H1 (cell line): ENCODE measurements around the gene PDE1A. TPM values are rescaled to one million over a fixed set of nuclear protein-coding genes. Genes with fewer than 3 reads are reported as not detected.

ENCODE experiments used
- CTCF ChIA-PET: fragments of 300-600 bp; sonication (Branson Sonifier 250); formaldehyde crosslinking; loops from one replicate; lab custom pipeline; 2021; ENCODE audit not compliant: partially characterized antibody; lab: Charles Lee
- POLR2A ChIA-PET: fragments of 300-600 bp; sonication (Branson Sonifier 250); formaldehyde crosslinking; loops from one replicate; lab custom pipeline; 2021; ENCODE audit warnings: inconsistent platforms; ENCODE audit not compliant: partially characterized antibody; lab: Charles Lee
- DNase-seq, 2 experiments: peaks; one replicate each; pipeline versions ENCODE4 v3.0.0 to v3.0.0-alpha.2; 2010 to 2022; ENCODE audit warnings: low spot score in 2 of 2, low read depth in 1 of 2, mixed read lengths in 1 of 2
- FAIRE-seq: peaks from 2 replicates; lab custom pipeline; 2011; peaks lifted over from hg19 to GRCh38; lab: Jason Lieb, UNC
- H2AFZ ChIP-seq: 2 replicates; pipeline ENCODE4 v1.8.1; 2012; ENCODE audit warnings: low read length, inconsistent platforms
- H2AK5ac ChIP-seq: 2 replicates; pipeline ENCODE4 v1.6.1; 2013; ENCODE audit warnings: low read depth, low read length
- H2BK120ac ChIP-seq: replicated peaks from 2 replicates; pipeline ENCODE3; 2013; ENCODE audit warnings: low read depth, low read length, inconsistent platforms
- H2BK12ac ChIP-seq: 2 replicates; pipeline ENCODE4 v1.6.1; 2013; ENCODE audit warnings: low read depth, low read length
- H2BK15ac ChIP-seq: 2 replicates; pipeline ENCODE4 v1.6.1; 2013; ENCODE audit warnings: low read length
- H2BK20ac ChIP-seq: 2 replicates; pipeline ENCODE4 v1.6.1; 2013; ENCODE audit warnings: low read length
- H2BK5ac ChIP-seq: 2 replicates; pipeline ENCODE4 v1.6.1; 2013; ENCODE audit warnings: low read depth, low read length
- H3K14ac ChIP-seq: 2 replicates; pipeline ENCODE4 v1.6.1; 2013; ENCODE audit warnings: inconsistent platforms; ENCODE audit not compliant: insufficient read length
- H3K18ac ChIP-seq: 2 replicates; pipeline ENCODE4 v1.6.1; 2013; ENCODE audit warnings: low read length; ENCODE audit errors: extremely low read depth
- H3K23ac ChIP-seq: 2 replicates; pipeline ENCODE4 v1.6.1; 2013; ENCODE audit warnings: inconsistent platforms; ENCODE audit not compliant: insufficient read length
- H3K23me2 ChIP-seq: 2 replicates; pipeline ENCODE4 v1.6.1; 2013; ENCODE audit warnings: low read depth, low read length
- H3K27ac ChIP-seq: 2 replicates; pipeline ENCODE4 v1.6.1; 2011; ENCODE audit warnings: low read depth, low read length, inconsistent platforms
- H3K27me3 ChIP-seq, 4 experiments: replicated peaks in 1 of 4; 1 replicate in 1 of 4; 2 replicates in 3 of 4; pipeline versions ENCODE4 v1.6.1 to v1.8.1; 2011 to 2013; ENCODE audit warnings: low read length in 3 of 4, mild to moderate bottlenecking in 3 of 4, inconsistent platforms in 2 of 4, mixed read lengths in 2 of 4, moderate library complexity in 1 of 4; ENCODE audit not compliant: control insufficient read depth in 3 of 4, insufficient read depth in 3 of 4; ENCODE audit errors: extremely low read depth in 1 of 4
- H3K36me3 ChIP-seq, 4 experiments: 2 replicates each; pipeline versions ENCODE4 v1.6.1 to v1.8.1; 2011 to 2013; ENCODE audit warnings: mild to moderate bottlenecking in 4 of 4, low read length in 3 of 4, moderate library complexity in 2 of 4, control low read depth in 1 of 4, inconsistent platforms in 1 of 4; ENCODE audit not compliant: insufficient read depth in 4 of 4, control insufficient read depth in 2 of 4
- H3K4ac ChIP-seq: replicated peaks from 2 replicates; pipeline ENCODE3; 2013; ENCODE audit warnings: low read length, low read depth, mixed read lengths, inconsistent platforms; ENCODE audit not compliant: insufficient read length
- H3K4me1 ChIP-seq, 4 experiments: replicated peaks in 1 of 4; 1 replicate in 1 of 4; 2 replicates in 3 of 4; pipeline versions ENCODE4 v1.6.1 to v1.8.1; 2011 to 2013; ENCODE audit warnings: low read length in 3 of 4, inconsistent platforms in 2 of 4, mixed read lengths in 1 of 4; ENCODE audit not compliant: insufficient read depth in 4 of 4, control insufficient read depth in 3 of 4
- H3K4me2 ChIP-seq, 2 experiments: 2 replicates each; pipeline versions ENCODE4 v1.6.1 to v1.8.1; 2011 to 2013; ENCODE audit warnings: low read depth in 2 of 2, low read length in 2 of 2, control low read depth in 1 of 2, inconsistent platforms in 1 of 2, mild to moderate bottlenecking in 1 of 2; ENCODE audit not compliant: insufficient read depth in 1 of 2
- H3K4me3 ChIP-seq, 4 experiments: fragments of 200-600, 300-600 bp in 1 of 4; sonication (generic), shearing (Covaris generic), sonication (Bioruptor Twin) in 1 of 4; 2 replicates each; pipeline versions ENCODE4 v1.5.1 to v1.8.1; 2011 to 2016; ENCODE audit warnings: low read length in 4 of 4, low read depth in 3 of 4, control low read depth in 2 of 4, inconsistent platforms in 2 of 4, mild to moderate bottlenecking in 2 of 4, mixed read lengths in 1 of 4, moderate library complexity in 1 of 4; ENCODE audit not compliant: insufficient read depth in 2 of 4; ENCODE audit errors: extremely low read depth in 1 of 4
- H3K56ac ChIP-seq: replicated peaks from 2 replicates; pipeline ENCODE3; 2013; ENCODE audit warnings: low read depth, mild to moderate bottlenecking, mixed read lengths, low read length, inconsistent platforms; ENCODE audit not compliant: insufficient read length
- H3K79me1 ChIP-seq: 2 replicates; pipeline ENCODE4 v1.6.1; 2013; ENCODE audit warnings: low read depth, low read length, control low read depth
- H3K79me2 ChIP-seq, 2 experiments: 2 replicates each; pipeline versions ENCODE4 v1.6.1 to v1.8.1; 2012 to 2013; ENCODE audit warnings: low read length in 2 of 2, mild to moderate bottlenecking in 2 of 2, inconsistent platforms in 1 of 2; ENCODE audit not compliant: insufficient read depth in 2 of 2, control insufficient read depth in 1 of 2
- H3K9ac ChIP-seq, 4 experiments: replicated peaks in 1 of 4; 1 replicate in 1 of 4; 2 replicates in 3 of 4; pipeline versions ENCODE4 v1.6.1 to v1.8.1; 2011 to 2013; ENCODE audit warnings: low read depth in 3 of 4, low read length in 3 of 4, control low read depth in 2 of 4, mild to moderate bottlenecking in 2 of 4, moderate library complexity in 2 of 4, inconsistent platforms in 1 of 4; ENCODE audit errors: extremely low read depth in 1 of 4
- H3K9me3 ChIP-seq, 2 experiments: 2 replicates each; pipeline versions ENCODE4 v1.6.1 to v1.8.1; 2012 to 2013; ENCODE audit warnings: mild to moderate bottlenecking in 2 of 2, moderate library complexity in 2 of 2, control low read depth in 1 of 2, inconsistent platforms in 1 of 2, low read depth in 1 of 2, low read length in 1 of 2, mixed read lengths in 1 of 2; ENCODE audit not compliant: insufficient read depth in 2 of 2
- H4K20me1 ChIP-seq, 2 experiments: replicated peaks in 1 of 2; 2 replicates each; pipeline versions ENCODE3 to v1.8.1; 2011 to 2013; ENCODE audit warnings: inconsistent platforms in 2 of 2, low read length in 2 of 2, mild to moderate bottlenecking in 1 of 2; ENCODE audit not compliant: insufficient read depth in 2 of 2, control insufficient read depth in 1 of 2
- H4K5ac ChIP-seq: 2 replicates; pipeline ENCODE4 v1.6.1; 2013; ENCODE audit warnings: low read length, low read depth, mixed read lengths, inconsistent platforms; ENCODE audit not compliant: insufficient read length
- H4K8ac ChIP-seq: 2 replicates; pipeline ENCODE4 v1.8.0; 2013; ENCODE audit warnings: mild to moderate bottlenecking, moderate library complexity, low read length, inconsistent platforms; ENCODE audit not compliant: insufficient read depth; ENCODE audit errors: extremely low read depth
- H4K91ac ChIP-seq: replicated peaks from 2 replicates; pipeline ENCODE3; 2013; ENCODE audit warnings: low read length, mixed read lengths, inconsistent platforms; ENCODE audit not compliant: insufficient read length
- ASH2L ChIP-seq: fragments of 200-600, 300-600 bp; sonication (generic); IDR thresholded peaks from one replicate; pipeline ENCODE4 v1.7.1; 2017; ENCODE audit warnings: low read length
- EP300 ChIP-seq, 2 experiments: IDR thresholded peaks; 1 replicate in 1 of 2; 2 replicates in 1 of 2; pipeline ENCODE4 v1.6.1; 2011 to 2012; ENCODE audit warnings: low read depth in 2 of 2, low read length in 2 of 2, mild to moderate bottlenecking in 2 of 2, borderline replicate concordance in 1 of 2, inconsistent platforms in 1 of 2, moderate library complexity in 1 of 2
- EZH2 ChIP-seq: fragments of 200-600 bp; sonication (generic); IDR thresholded peaks from 2 replicates; pipeline ENCODE4 v1.7.1; 2012; ENCODE audit warnings: low read depth, mild to moderate bottlenecking, moderate library complexity, low read length, inconsistent platforms; ENCODE audit not compliant: severe bottlenecking
- JUND ChIP-seq: IDR thresholded peaks from 2 replicates; pipeline ENCODE4 v1.6.1; 2011; ENCODE audit warnings: mild to moderate bottlenecking, improper control_type of control experiment, low read length
- KDM5A ChIP-seq: fragments of 200-600 bp; IDR thresholded peaks from 2 replicates; pipeline ENCODE4 v1.7.1; 2012; ENCODE audit warnings: mild to moderate bottlenecking, low read length, inconsistent platforms, mixed read lengths
- NRF1 ChIP-seq: IDR thresholded peaks from 2 replicates; pipeline ENCODE4 v1.6.1; 2011; ENCODE audit warnings: mild to moderate bottlenecking, low read depth, low read length, improper control_type of control experiment
- PHF8 ChIP-seq: fragments of 200-600 bp; sonication (generic); conservative IDR thresholded peaks from 2 replicates; pipeline ENCODE4 v1.7.1; 2012; ENCODE audit warnings: low read depth, mild to moderate bottlenecking, inconsistent platforms, low read length, moderate library complexity
- WGBS, 2 experiments: shearing (Covaris generic) in 1 of 2; methylation state at CpG; one replicate each; pipeline versions ENCODE4 v1.1.6 to v1.1.7; 2013 to 2015; ENCODE audit warnings: low lambda C conversion rate in 2 of 2, mixed read lengths in 2 of 2, inconsistent platforms in 1 of 2, low coverage in 1 of 2, missing lambda C conversion rate in 1 of 2; ENCODE audit not compliant: insufficient replicate concordance in 2 of 2, insufficient coverage in 1 of 2, insufficient read length in 1 of 2; ENCODE audit errors: extremely low coverage in 1 of 2, missing lambda C conversion rate in 1 of 2; 5-methylcytosine and 5-hydroxymethylcytosine counted together
- polyA plus RNA-seq, 7 experiments: library from polyadenylated mRNA; depleted of rRNA in 3 of 7; stranded (reverse) in 5 of 7; unstranded in 2 of 7; fragments of >200 nt in 5 of 7; fragments of 200-250 nt in 2 of 7; gene quantifications; 1 replicate in 5 of 7; 2 replicates in 1 of 7; 4 replicates in 1 of 7; pipeline versions ENCODE4 v1.2.1 to v1.2.3, GENCODE V29; 2011 to 2013; ENCODE audit warnings: missing spikeins in 2 of 7, mixed read lengths in 2 of 7
- total RNA-seq: library from RNA; stranded (reverse); fragmentation: NEBNext Ultra II Directional; extraction: Animal tissue kit (Norgen Biotek cat#: 25700); gene quantifications from 2 replicates; pipeline ENCODE4 v1.2.1, GENCODE V29; 2021
- TF ChIP-seq, protein P1 (sequence below), 3 experiments: IDR thresholded peaks; 1 replicate in 2 of 3; 2 replicates in 1 of 3; pipeline versions ENCODE4 v1.5.1 to v1.6.1; 2011; ENCODE audit warnings: low read length in 3 of 3, mild to moderate bottlenecking in 3 of 3, inconsistent platforms in 2 of 3, low read depth in 1 of 3, moderate library complexity in 1 of 3; ENCODE audit not compliant: insufficient read depth in 1 of 3; ENCODE audit errors: control extremely low read depth in 1 of 3

PDE1A gene
- total and polyA plus RNA-seq, 2 of the 8 experiments (the other 6 are each of a cell fraction or from before 2014, with no cell fraction given) = 0.34 TPM; not detected in 1

GRCh38 chr2:182412858-182413257, 14.0 kb downstream of the PDE1A start:
- no peaks in the 10 kb centered on the region for H3K27me3 ChIP-seq
- no peak overlapping the region for H4K5ac ChIP-seq
- no peaks in the 10 kb centered on the region for H3K4me1 ChIP-seq
- DNase-seq (no peak), FAIRE-seq (no peak)
- no peak overlapping the region for H2BK5ac ChIP-seq
- H3K4me3 ChIP-seq = no peak overlapping the region
- no peak overlapping the region for H3K9ac ChIP-seq
- TF ChIP-seq JUND (no peak), PHF8 (no peak), ASH2L (no peak), KDM5A (no peak), NRF1 (no peak), EZH2 (no peak), EP300 (IDR thresholded peaks at IDR 0.05; ENCODE audit: borderline replicate concordance in 1 of 2, low read depth in 2 of 2, low read length in 2 of 2) (no peak)
- TF ChIP-seq, protein P1, sequence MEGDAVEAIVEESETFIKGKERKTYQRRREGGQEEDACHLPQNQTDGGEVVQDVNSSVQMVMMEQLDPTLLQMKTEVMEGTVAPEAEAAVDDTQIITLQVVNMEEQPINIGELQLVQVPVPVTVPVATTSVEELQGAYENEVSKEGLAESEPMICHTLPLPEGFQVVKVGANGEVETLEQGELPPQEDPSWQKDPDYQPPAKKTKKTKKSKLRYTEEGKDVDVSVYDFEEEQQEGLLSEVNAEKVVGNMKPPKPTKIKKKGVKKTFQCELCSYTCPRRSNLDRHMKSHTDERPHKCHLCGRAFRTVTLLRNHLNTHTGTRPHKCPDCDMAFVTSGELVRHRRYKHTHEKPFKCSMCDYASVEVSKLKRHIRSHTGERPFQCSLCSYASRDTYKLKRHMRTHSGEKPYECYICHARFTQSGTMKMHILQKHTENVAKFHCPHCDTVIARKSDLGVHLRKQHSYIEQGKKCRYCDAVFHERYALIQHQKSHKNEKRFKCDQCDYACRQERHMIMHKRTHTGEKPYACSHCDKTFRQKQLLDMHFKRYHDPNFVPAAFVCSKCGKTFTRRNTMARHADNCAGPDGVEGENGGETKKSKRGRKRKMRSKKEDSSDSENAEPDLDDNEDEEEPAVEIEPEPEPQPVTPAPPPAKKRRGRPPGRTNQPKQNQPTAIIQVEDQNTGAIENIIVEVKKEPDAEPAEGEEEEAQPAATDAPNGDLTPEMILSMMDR (IDR thresholded peaks at IDR 0.05; ENCODE audit: control extremely low read depth in 1 of 3, insufficient read depth in 1 of 3, low read depth in 1 of 3, low read length in 3 of 3) = no peak
- H4K20me1 ChIP-seq = no peaks in the 10 kb centered on the region
- no peak overlapping the region for H3K18ac ChIP-seq
- no peaks in the 10 kb centered on the region for H3K9me3 ChIP-seq
- H2BK120ac ChIP-seq = no peak overlapping the region
- H3K79me1 ChIP-seq = no peaks in the 10 kb centered on the region
- no peak overlapping the region for H4K8ac ChIP-seq
- H3K79me2 ChIP-seq = no peaks in the 10 kb centered on the region
- no peak overlapping the region for H2BK20ac ChIP-seq
- no peak overlapping the region for H3K14ac ChIP-seq
- no peak overlapping the region for H2BK12ac ChIP-seq
- no peak overlapping the region for H2AK5ac ChIP-seq
- no peak overlapping the region for H3K4me2 ChIP-seq
- no peak overlapping the region for H3K23ac ChIP-seq
- no peak overlapping the region for H3K56ac ChIP-seq
- ChIA-PET POLR2A (no interaction called here), CTCF (no interaction called here)
- H2AFZ ChIP-seq = no peak overlapping the region
- no peak overlapping the region for H3K4ac ChIP-seq
- H4K91ac ChIP-seq = no peak overlapping the region
- no peaks in the 10 kb centered on the region for H3K36me3 ChIP-seq
- no peak overlapping the region for H3K27ac ChIP-seq
- 85% methylated on average over 3 of the region's 3 CpGs; no CpG with 5 or more reads in 1 of the 2 experiments for WGBS, 2 experiments
- H3K23me2 ChIP-seq = no peaks in the 10 kb centered on the region
- H2BK15ac ChIP-seq = no peak overlapping the region
